T-helper 1 cell treated with Interleukin-12 subunit alpha and Interleukin-12 subunit beta and Interleukin-4 antibody, amounts not matched to agents 30 ng/mL and 1 ng/mL, for 36 hours (primary cell): ENCODE results near the gene TMEM51. TPM values are rescaled to one million over a fixed set of nuclear protein-coding genes. Genes with fewer than 3 reads are reported as not detected.

Experiments used
- intact Hi-C: fragments of 100-400 bp; cut with micrococcal nuclease; formaldehyde crosslinking; loops from one replicate; pipeline ENCODE4 v1.15.1; 2024
- total RNA-seq: library from RNA; stranded (reverse); gene quantifications from 2 replicates; pipeline ENCODE4 v1.2.3, GENCODE V29; 2022

The TMEM51 gene
- total RNA-seq, 1 donor from 2014 or later, result 0.10 TPM

- intact Hi-C loops, result loop anchor here (5.0 kb wide), 2 partner anchors 172 to 277 kb away; partner anchors contain the start of gene CASP9
Observed at GRCh38 chr1:15244813-15245212, 91.3 kb downstream of the TMEM51 start.

GRCh38 chr1:15245593-15246360 lies 92.2 kb downstream of the TMEM51 start:
- intact Hi-C loops, result loop anchor here (5.0 kb wide), 2 partner anchors 172 to 277 kb away; partner anchors contain the start of gene CASP9

- intact Hi-C loops, result loop anchor here (5.0 kb wide), 2 partner anchors 170 to 275 kb away; partner anchors contain the start of gene CASP9
Observed at GRCh38 chr1:15246960-15247614, 93.5 kb downstream of the TMEM51 start, which contains the start of gene FHAD1. Gene FHAD1, plus strand, starts transcription at chr1:15247223. Its CDS starts 4,562 bp downstream, at chr1:15251785.

DNA sequence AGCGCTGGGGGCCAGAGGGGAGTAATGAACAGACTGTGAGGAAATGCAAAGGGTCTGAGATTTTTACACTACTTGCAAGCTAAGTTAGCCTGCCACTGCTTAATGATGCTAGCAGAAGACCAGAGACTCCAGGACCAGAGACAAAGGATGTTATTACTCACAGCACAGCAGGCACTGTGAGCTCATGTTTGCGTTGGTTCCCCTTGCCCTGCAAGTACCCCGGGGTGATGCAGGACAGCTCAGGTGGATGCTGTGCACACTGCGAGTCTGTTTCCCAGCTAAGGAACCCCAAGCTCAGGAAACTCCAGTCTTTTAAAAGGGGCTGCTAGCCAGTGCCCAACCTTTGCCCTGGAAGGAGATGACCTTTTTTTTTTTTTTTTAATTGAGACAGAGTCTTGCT lies 94.7 kb downstream of the TMEM51 start:
- intact Hi-C loops, result loop anchor here (2.0 to 5.0 kb wide), 4 partner anchors 25 to 274 kb away; partner anchors contain the start of gene CASP9

DNA sequence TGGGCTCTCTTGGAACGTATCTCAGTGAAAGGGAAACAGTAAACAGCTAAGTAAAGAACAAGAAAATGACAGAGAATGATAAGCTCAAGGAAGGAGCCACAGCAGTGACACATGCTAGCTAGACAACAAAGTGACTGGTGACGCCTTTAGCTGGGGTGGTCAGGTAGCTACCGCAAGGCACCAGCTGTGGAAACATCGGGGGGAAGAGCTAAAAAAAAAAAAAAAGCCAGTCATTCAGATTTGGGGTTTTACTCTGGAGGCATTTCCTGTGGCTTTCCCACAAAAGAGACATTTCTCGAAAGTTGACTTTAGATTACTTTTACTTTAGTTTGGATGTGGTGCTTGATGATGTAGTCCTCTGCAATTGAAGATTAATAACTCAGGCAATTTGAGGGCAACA lies 95.5 kb downstream of the TMEM51 start:
- intact Hi-C loops, result loop anchor here (1.0 to 5.0 kb wide), 7 partner anchors 12 to 273 kb away; partner anchors contain the start of gene CASP9

DNA sequence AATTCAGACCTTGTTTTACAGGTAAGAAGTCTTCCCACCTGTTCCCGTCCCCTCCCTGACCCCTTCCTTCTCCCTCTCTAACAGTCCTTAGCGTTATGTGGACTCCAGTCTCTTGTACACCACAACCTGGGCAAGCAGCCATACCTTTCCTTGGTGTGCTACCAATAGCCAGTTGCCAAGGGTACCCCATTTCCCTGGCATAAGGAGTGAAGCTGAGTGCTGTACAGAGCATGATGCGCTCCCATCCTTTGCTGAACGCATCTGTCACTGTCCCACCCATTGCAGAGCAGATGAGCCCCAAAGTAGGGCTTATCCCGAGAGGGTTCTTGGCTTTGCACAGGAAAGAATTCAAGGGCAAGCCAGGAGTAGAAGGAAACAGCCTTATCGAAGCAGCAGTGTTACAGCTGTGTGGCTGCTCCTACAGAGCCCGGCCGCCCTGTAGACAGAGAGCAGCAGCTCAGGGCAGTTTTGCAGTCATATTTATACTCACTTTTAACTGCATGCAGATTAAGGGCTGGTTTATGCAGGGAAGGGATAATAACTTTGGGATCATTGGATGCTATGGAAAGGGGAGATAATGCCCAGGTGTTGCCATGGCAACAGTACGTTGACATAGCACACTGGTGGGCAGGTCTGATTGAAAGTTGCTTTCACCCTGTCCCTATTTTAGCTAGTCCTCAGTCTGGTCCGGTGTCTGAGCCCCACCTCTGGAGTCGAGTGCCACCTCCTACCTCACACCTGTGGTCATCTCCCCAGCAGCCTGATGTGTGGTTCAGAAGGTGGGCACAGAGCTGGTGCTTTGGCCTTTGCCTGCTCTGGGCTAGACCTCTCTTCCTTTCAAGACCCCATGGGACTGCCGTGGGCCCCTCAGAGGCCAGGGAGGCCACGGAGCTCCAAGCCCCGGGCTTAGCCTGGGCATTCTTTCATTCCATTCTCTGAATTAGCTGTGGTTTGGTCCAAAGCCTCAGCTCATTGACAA lies 98.6 kb downstream of the TMEM51 start:
- intact Hi-C loops, result loop anchor here (5.0 kb wide), 1 partner anchor 35 kb away; no protein-coding TSS in a partner anchor

GRCh38 chr1:15254559-15254958 lies 101.0 kb downstream of the TMEM51 start:
- intact Hi-C loops, result loop anchor here (5.0 kb wide), 1 partner anchor 37 kb away; no protein-coding TSS in a partner anchor

- intact Hi-C loops, result no loop called here
Observed at GRCh38 chr1:15255582-15256149, 102.1 kb downstream of the TMEM51 start.

DNA sequence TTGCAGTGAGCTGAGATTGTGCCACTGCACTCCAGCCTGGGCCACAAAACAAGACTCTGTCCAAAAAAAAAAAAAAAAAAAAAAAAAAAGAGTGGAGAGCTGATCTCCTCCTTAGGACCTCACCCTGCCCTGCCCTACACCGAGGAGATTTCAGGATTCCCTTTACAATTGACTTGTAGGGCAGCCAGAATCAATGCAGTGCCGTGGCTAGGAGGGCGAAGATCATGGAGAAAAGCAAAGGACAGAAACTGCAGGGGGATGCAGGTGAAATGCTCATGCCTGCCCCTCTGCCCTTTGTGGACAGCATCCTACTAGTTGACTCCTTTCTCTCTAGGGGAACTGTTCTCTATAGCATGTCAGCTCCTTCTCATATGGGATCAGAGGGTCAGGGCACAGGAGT lies 103.0 kb downstream of the TMEM51 start:
- intact Hi-C loops, result no loop called here

DNA sequence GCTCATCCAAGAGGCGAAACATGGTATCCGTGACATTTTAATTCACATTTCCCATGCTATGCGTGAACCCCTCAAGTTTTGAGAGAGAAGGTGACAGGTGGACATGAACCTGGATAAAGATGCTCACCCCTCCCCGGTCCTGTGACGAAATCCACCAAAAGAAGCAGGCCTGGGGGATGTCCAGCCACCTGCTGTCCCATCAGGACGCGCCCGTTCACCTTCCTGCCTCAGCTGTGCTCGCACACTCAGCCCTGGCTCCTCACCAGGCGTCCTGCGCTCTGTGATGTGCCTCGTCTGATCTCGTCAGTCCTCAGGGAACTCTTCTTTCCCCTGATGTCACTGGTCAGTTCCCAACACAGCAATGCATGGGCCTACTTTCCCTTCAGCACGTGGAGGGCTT lies 103.8 kb downstream of the TMEM51 start:
- intact Hi-C loops, result no loop called here

DNA sequence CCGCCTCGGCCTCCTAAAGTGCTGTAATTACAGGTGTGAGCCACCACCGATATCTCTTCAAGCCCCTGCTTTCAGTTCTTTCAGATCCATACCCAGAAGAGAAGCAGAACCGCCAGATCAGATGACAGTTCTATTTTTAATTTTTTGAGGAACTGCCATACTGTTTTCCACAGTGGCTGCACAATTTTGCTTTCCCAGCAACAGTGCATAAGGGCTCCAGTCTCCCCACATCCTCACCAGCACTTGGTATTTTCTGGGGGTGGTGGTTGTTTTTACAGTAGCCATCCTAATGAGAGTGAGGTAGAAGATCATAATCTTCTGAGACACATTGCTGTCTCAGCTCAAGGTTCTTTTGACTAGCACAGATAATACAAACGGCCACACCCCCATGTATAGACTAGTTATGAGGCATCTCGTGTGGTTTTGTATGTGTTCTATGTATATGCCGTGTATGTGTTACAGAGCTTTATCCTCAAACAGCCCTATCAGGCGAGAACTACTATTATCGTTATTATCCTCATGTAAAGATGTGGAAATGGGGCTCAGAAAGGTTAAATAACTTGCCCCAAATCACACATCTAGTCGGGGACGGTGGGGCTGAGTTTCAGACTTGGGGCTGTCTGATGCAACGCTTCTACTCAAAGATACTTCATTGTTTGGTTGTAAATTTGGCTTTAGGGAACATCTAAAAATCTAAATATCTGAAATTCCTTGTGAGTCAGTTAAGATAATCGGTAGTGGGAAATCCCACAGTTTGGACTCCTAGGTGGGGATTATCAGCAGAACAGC lies 105.5 kb downstream of the TMEM51 start:
- intact Hi-C loops, result no loop called here

DNA sequence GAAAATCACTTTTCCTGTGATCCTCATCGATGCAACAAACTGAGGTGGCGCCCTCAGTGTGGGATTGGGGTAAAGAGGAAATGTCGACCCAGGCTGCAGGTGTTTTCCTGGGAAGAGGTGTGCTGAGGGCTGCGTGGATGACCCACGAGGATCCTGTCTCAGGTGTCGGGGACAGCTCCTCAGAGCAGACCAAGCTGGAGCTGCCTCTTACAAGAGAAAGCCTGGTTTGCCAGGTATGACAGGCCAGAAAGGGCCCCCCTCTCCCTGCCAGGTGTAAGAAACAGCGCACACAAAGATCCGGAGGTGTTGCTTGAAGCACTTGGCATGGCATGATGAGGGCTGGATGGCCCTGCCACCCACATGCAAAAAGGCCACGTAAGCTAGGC lies 106.1 kb downstream of the TMEM51 start:
- intact Hi-C loops, result no loop called here

DNA sequence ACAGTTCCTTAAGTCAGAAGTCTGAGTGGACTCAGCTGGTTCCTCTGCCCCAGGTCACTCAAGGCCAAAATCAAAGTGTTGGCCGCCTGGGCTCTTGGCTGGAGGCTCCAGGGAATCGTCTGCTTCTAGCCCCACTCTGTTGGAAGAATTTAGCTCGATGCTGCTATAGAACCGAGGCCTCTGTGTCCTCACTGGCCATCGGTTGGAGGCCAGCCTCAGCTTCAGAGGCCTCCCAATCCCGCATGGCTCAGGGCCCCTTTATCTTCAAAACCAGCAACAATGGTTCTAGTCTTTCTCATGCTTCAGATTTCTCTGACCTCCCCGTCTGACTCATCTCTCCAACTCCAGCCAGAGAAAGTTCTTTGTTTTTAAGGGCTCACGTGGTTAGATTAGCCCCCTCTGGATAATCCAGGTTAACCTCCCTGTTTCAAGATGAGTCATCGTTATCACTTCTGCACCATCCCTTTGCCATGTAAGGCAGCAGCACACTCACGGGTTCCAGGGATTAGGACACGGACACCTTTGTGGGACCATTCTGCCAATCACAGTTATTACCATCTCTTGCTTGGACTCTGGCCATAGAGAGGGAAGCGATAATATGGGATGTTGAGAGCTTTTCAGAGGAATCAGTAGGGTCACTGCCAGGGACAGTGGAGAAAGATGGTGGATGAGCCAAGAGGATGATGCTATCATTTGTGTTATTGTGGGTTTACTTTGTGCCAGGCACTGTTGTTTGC lies 107.0 kb downstream of the TMEM51 start:
- intact Hi-C loops, result loop anchor here (1.0 kb wide), 1 partner anchor 11 kb away; no protein-coding TSS in a partner anchor

GRCh38 chr1:15261155-15262002 lies 107.8 kb downstream of the TMEM51 start:
- intact Hi-C loops, result loop anchor here (1.0 kb wide), 1 partner anchor 12 kb away; no protein-coding TSS in a partner anchor

GRCh38 chr1:15262003-15262377 lies 108.4 kb downstream of the TMEM51 start:
- intact Hi-C loops, result no loop called here

- intact Hi-C loops, result no loop called here
Observed at GRCh38 chr1:15262706-15263105, 109.2 kb downstream of the TMEM51 start.

DNA sequence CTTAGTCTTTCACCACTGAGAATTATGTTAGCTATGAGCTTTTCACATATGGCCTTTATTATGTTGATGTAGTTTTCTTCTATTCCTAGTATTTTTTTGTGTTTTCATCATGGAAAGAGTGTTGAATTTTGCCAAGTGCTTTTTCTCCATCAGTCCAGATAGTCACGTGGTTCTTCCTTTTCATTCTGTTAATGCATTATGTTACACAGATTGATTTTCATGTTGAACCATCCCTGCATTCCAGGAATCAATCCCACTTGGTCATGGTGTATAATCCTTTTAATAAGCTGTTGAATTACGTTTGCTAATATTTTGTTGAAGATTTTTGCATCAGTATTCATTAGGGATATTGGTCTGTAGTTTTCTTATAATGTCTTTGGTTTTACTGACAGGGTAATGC lies 111.2 kb downstream of the TMEM51 start:
- intact Hi-C loops, result no loop called here
